ENCODE data around the gene ARHGAP18.

- no peak for TF ChIP-seq CTCF (IDR thresholded peaks at IDR 0.05)
- TF ChIP-seq POLR2A (IDR thresholded peaks at IDR 0.05): no peak
These were observed 34.1 kb downstream of the ARHGAP18 start for GRCh38 chr6:129675669-129676472.
